ENCODE data around the gene DEXI.

DEXI gene

GRCh38 chr16:10906914-10907756, 35.1 kb downstream of the DEXI start:
- no peaks in the 10 kb centered on the region for H3K9me3 ChIP-seq (ENCODE audit: low read depth, low read length)
- H3K9ac ChIP-seq (ENCODE audit: insufficient read length): no peak overlapping the region
- no peak for TF ChIP-seq FOXP2 (optimal IDR thresholded peaks at IDR 0.05; ENCODE audit: control extremely low read depth, extremely low read length, insufficient read depth)
- no peak overlapping the region for H3K4me3 ChIP-seq
- no peak for DNase-seq (ENCODE audit: low read depth, low spot score)
- H3K36me3 ChIP-seq (ENCODE audit: insufficient read depth, low read length): no peaks in the 10 kb centered on the region
- no peak overlapping the region for H3K27ac ChIP-seq

DNA sequence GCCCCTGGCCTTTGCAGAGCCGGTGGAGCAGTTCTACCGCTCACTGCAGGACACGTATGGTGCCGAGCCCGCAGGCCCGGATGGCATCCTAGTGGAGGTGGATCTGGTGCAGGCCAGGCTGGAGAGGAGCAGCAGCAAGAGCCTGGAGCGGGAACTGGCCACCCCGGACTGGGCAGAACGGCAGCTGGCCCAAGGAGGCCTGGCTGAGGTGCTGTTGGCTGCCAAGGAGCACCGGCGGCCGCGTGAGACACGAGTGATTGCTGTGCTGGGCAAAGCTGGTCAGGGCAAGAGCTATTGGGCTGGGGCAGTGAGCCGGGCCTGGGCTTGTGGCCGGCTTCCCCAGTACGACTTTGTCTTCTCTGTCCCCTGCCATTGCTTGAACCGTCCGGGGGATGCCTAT, 35.8 kb downstream of the DEXI start:
- no peak overlapping the region for H3K9ac ChIP-seq (ENCODE audit: insufficient read length)
- no peak overlapping the region for H3K4me3 ChIP-seq
- no peaks in the 10 kb centered on the region for H3K36me3 ChIP-seq (ENCODE audit: insufficient read depth, low read length)
- TF ChIP-seq EZH2 (IDR thresholded peaks at IDR 0.05): no peak
- no peak for TF ChIP-seq POLR2AphosphoS5 (IDR thresholded peaks at IDR 0.05; ENCODE audit: borderline replicate concordance, low read depth, low read length)
- no peak for TF ChIP-seq FOXP2 (optimal IDR thresholded peaks at IDR 0.05; ENCODE audit: control extremely low read depth, extremely low read length, insufficient read depth)
- H3K27ac ChIP-seq: no peak overlapping the region
- no peaks in the 10 kb centered on the region for H3K9me3 ChIP-seq (ENCODE audit: low read depth, low read length)
- DNase-seq (ENCODE audit: low read depth, low spot score): no peak

DNA sequence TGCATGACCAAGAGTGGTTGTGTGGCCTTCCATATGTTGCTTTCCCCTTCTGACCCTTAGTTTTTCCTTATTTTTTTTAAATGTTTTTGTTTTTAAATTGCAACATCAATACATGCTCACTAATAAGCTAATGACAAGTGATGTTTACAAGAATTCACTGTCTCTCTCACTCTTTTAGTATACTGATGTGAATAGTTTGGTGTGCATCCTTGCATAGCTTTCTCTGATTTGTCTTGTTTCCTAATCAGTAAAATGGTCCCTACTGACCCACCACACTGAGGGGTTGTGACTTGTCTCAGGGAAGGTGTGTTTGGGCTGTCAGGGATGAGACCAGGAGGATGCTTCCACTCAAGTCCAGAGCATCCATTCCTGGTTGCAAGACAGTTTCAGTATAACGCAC, 39.3 kb downstream of the DEXI start:
- no peaks in the 10 kb centered on the region for H3K36me3 ChIP-seq (ENCODE audit: insufficient read depth, low read length)
- H3K27ac ChIP-seq: no peak overlapping the region
- H3K4me3 ChIP-seq: no peak overlapping the region
- DNase-seq (ENCODE audit: low read depth, low spot score): no peak
- H3K9me3 ChIP-seq (ENCODE audit: low read depth, low read length): no peaks in the 10 kb centered on the region
- no peak for TF ChIP-seq FOXP2 (optimal IDR thresholded peaks at IDR 0.05; ENCODE audit: control extremely low read depth, extremely low read length, insufficient read depth)
- TF ChIP-seq POLR2AphosphoS5 (IDR thresholded peaks at IDR 0.05; ENCODE audit: borderline replicate concordance, low read depth, low read length): no peak
- no peak for TF ChIP-seq EZH2 (IDR thresholded peaks at IDR 0.05)
- no peak overlapping the region for H3K9ac ChIP-seq (ENCODE audit: insufficient read length)

- Histone ChIP-seq H3K36me3 (ENCODE audit: insufficient read depth, low read length) (no peaks in the 10 kb centered on the region), H3K9ac (ENCODE audit: insufficient read length) (no peak overlapping the region), H3K27ac (no peak overlapping the region), H3K9me3 (ENCODE audit: low read depth, low read length) (no peaks in the 10 kb centered on the region), H3K4me3 (no peak overlapping the region)
- no peak for TF ChIP-seq EZH2 (IDR thresholded peaks at IDR 0.05)
- DNase-seq (ENCODE audit: low read depth, low spot score): no peak
These were observed 45.1 kb downstream of the DEXI start for GRCh38 chr16:10897134-10897533.

DNA sequence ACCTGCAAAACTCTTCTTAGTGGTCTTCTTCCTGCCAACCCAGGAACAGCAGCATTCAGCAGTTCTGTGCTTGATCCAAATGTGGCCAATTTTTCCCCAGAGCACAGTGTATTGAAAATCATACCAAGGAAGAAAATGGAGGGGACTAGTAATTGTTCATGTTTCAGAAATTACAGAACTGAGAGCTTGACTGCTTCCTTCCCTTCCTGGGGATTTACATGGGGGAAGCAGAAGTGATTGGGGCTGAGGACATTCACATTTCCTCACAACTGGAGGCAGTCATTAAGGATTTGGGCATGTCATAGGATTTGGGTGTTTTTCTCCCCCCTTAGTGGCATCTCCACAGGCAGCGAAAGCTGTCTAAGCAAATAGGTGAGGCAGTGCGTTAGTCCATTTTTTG, 45.5 kb downstream of the DEXI start:
- Histone ChIP-seq H3K27ac (no peak overlapping the region), H3K9me3 (ENCODE audit: low read depth, low read length) (no peaks in the 10 kb centered on the region), H3K9ac (ENCODE audit: insufficient read length) (no peak overlapping the region), H3K36me3 (ENCODE audit: insufficient read depth, low read length) (no peaks in the 10 kb centered on the region), H3K4me3 (no peak overlapping the region)
- no peak for DNase-seq (ENCODE audit: low read depth, low spot score)
- TF ChIP-seq EZH2 (IDR thresholded peaks at IDR 0.05): no peak
- TF ChIP-seq POLR2AphosphoS5 (IDR thresholded peaks at IDR 0.05; ENCODE audit: borderline replicate concordance, low read depth, low read length): no peak

- H3K9ac ChIP-seq (ENCODE audit: insufficient read length): no peak overlapping the region
- no peaks in the 10 kb centered on the region for H3K9me3 ChIP-seq (ENCODE audit: low read depth, low read length)
- TF ChIP-seq FOXP2 (optimal IDR thresholded peaks at IDR 0.05; ENCODE audit: control extremely low read depth, extremely low read length, insufficient read depth): no peak
- TF ChIP-seq EZH2 (IDR thresholded peaks at IDR 0.05): no peak
- TF ChIP-seq POLR2AphosphoS5 (IDR thresholded peaks at IDR 0.05; ENCODE audit: borderline replicate concordance, low read depth, low read length): no peak
- no peak overlapping the region for H3K4me3 ChIP-seq
- H3K36me3 ChIP-seq (ENCODE audit: insufficient read depth, low read length): no peaks in the 10 kb centered on the region
- no peak for DNase-seq (ENCODE audit: low read depth, low spot score)
- H3K27ac ChIP-seq: no peak overlapping the region
These were observed 46.1 kb downstream of the DEXI start for GRCh38 chr16:10896165-10896564.

DNA sequence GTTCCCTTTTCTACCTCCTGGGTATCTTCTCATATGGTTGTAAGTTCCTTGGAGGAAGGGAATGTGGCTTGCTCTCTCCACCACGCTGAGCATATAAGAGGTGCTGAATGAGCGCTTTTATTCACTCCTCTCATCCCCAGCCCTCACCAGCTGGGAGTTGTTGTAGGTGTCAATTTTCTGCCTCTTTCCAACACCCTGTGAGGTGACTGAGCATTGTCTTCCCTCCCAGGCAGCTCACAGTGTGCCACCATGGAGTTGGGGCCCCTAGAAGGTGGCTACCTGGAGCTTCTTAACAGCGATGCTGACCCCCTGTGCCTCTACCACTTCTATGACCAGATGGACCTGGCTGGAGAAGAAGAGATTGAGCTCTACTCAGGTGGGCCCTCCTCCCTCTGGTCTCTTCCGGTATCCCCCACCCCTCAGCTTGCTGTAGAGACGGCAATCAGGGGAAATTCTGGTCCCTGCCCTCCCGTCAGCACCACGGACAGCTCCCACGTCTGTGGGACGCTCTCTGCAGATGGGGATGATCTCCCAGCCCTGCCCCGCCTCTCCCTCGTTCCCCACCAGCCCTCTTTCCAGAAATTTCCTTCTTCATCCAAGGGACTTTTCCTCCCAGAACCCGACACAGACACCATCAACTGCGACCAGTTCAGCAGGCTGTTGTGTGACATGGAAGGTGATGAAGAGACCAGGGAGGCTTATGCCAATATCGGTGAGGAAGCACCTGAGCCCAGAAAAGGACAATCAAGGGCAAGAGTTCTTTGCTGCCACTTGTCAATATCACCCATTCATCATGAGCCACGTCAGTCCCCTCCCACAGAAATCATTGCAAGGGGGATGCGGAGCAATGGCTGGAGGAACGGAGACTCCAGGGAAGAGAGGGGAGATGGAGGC, 47.0 kb downstream of the DEXI start:
- no peak overlapping the region for H3K4me3 ChIP-seq
- no peaks in the 10 kb centered on the region for H3K36me3 ChIP-seq (ENCODE audit: insufficient read depth, low read length)
- H3K9me3 ChIP-seq (ENCODE audit: low read depth, low read length): no peaks in the 10 kb centered on the region
- TF ChIP-seq FOXP2 (optimal IDR thresholded peaks at IDR 0.05; ENCODE audit: control extremely low read depth, extremely low read length, insufficient read depth): no peak
- TF ChIP-seq POLR2AphosphoS5 (IDR thresholded peaks at IDR 0.05; ENCODE audit: borderline replicate concordance, low read depth, low read length): no peak
- no peak for TF ChIP-seq EZH2 (IDR thresholded peaks at IDR 0.05)
- H3K9ac ChIP-seq (ENCODE audit: insufficient read length): no peak overlapping the region
- H3K27ac ChIP-seq: no peak overlapping the region
- DNase-seq (ENCODE audit: low read depth, low spot score): no peak

DNA sequence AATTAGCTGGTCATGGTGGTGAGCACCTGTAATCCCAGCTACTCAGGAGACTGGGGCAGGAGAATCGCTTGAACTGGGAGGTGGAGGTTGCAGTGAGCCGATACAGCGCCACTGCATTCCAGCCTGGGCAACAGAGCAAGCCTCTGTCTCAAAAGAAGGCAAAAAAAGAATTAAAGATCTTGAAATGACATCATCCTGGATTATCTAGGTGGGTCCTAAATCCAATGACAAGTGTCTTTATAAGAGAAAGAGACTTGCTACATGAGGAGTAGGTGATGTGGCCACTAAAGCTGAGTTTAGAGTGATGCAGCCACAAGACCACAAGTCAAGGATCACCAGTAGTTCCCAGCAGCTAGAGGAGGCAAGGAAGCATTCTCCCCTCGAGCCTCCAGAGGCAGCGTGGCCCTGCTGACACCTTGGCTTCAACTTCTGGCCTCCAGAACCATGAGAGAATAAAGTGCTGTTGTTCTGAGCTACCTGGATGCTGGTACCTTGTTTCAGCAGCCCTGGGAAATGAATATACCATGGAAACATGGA, 49.4 kb downstream of the DEXI start:
- no peak overlapping the region for H3K9ac ChIP-seq (ENCODE audit: insufficient read length)
- H3K4me3 ChIP-seq: no peak overlapping the region
- no peak for DNase-seq (ENCODE audit: low read depth, low spot score)
- no peak overlapping the region for H3K27ac ChIP-seq
- H3K9me3 ChIP-seq (ENCODE audit: low read depth, low read length): no peaks in the 10 kb centered on the region
- H3K36me3 ChIP-seq (ENCODE audit: insufficient read depth, low read length): no peaks in the 10 kb centered on the region
- TF ChIP-seq EZH2 (IDR thresholded peaks at IDR 0.05) (no peak), POLR2AphosphoS5 (IDR thresholded peaks at IDR 0.05; ENCODE audit: borderline replicate concordance, low read depth, low read length) (no peak), FOXP2 (optimal IDR thresholded peaks at IDR 0.05; ENCODE audit: control extremely low read depth, extremely low read length, insufficient read depth) (no peak)
